Measurements from ENCODE around the gene FCER1G. TPM values are rescaled to one million over a fixed set of nuclear protein-coding genes. Genes with fewer than 3 reads are reported as not detected.
A peak's percentile ranks its signal among the peaks of the same experiment; 100 is the strongest.

Gene FCER1G
- total RNA-seq, 1 experiment from 2014 or later = 1.0 TPM

DNA sequence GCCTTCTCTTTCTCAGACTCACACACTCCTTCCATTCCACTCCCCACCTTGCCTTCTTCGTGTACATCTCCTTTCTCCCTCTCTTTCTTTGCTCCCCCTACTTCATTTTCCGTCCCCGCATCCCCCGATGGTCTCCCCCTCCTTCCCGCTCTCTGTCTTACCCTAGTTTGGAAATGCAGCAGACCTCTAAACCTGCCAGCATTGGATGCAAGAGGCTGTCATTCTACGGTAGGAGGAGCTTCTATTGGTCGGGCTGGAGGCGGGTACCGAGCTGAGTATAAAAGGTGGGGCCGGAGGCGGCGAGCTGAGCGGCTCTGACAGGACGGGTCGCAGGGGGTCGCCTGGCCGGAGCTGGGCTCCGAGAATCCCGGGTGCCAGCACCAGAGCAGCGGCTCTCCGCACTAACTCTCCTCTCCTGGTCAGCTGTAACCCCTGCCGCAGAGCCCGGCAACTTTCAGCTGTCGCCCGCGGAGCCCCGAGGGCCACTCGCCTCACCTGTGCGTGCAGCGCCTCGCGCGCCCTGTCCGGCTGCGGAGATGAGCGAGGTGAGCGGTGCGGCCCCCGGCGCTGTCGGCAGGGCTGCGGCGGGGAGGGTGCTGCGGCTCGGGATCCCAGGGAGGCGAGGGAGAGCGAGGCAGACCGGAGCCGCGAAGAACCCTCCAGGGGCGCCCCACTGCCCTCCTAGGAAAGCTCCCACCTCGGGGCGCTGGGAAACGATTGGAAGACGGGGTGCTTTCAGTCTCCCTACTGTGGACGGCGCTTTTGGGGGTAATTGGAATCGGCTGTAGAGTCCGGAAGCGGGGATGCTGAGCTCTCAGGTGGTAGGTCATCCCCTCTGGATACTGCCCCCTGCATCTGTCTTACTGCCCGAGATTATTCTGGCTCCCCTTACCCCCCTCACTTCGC is 43.6 kb downstream of the FCER1G start, which contains the start of gene PCP4L1:
PCP4L1 (plus strand) TSS at position 307 of the 906 bp plus-strand sequence; CDS start at position 537, 230 bp downstream.
- Mint-ChIP-seq H3K27ac (ENCODE audit: low read depth, unreplicated experiment) (no peak within 1 kb of the TSS), H3K27me3 (ENCODE audit: insufficient read depth, unreplicated experiment) (peaks cover 50% of the 10 kb centered on the region), H3K9me3 (ENCODE audit: unreplicated experiment) (peaks cover 24% of the 10 kb centered on the region), H3K4me3 (ENCODE audit: unreplicated experiment) (peak within 1 kb of the TSS; percentile 50), H3K36me3 (ENCODE audit: insufficient read depth, unreplicated experiment) (no peaks in the 10 kb centered on the region), H3K4me1 (ENCODE audit: insufficient read depth, unreplicated experiment) (no peaks in the 10 kb centered on the region)
- ChIA-PET POLR2A (interaction anchor here (1.1 to 1.2 kb wide), 2 partner anchors 11 to 121 kb away, joined by 3 to 6 read pairs; no protein-coding TSS in a partner anchor), CTCF (interaction anchor here (0.6 to 6.2 kb wide), 8 partner anchors 10 to 57 kb away, joined by 3 to 46 read pairs (median 4); partner anchors contain the start of genes NDUFS2 and TOMM40L)
- intact Hi-C loops (cut with micrococcal nuclease) = no loop called here
- peak; percentile 56 for DNase-seq (ENCODE audit: unreplicated experiment)
- TF ChIP-seq, protein P1, sequence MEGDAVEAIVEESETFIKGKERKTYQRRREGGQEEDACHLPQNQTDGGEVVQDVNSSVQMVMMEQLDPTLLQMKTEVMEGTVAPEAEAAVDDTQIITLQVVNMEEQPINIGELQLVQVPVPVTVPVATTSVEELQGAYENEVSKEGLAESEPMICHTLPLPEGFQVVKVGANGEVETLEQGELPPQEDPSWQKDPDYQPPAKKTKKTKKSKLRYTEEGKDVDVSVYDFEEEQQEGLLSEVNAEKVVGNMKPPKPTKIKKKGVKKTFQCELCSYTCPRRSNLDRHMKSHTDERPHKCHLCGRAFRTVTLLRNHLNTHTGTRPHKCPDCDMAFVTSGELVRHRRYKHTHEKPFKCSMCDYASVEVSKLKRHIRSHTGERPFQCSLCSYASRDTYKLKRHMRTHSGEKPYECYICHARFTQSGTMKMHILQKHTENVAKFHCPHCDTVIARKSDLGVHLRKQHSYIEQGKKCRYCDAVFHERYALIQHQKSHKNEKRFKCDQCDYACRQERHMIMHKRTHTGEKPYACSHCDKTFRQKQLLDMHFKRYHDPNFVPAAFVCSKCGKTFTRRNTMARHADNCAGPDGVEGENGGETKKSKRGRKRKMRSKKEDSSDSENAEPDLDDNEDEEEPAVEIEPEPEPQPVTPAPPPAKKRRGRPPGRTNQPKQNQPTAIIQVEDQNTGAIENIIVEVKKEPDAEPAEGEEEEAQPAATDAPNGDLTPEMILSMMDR (IDR thresholded peaks at IDR 0.05; ENCODE audit: unreplicated experiment) = no peak
- BruUV-seq (replicated peaks) = no TSS peak

- TF ChIP-seq, protein P1 (IDR thresholded peaks at IDR 0.05; ENCODE audit: unreplicated experiment) = no peak
- peaks cover 24% of the 10 kb centered on the region for H3K9me3 Mint-ChIP-seq (ENCODE audit: unreplicated experiment)
- H3K27me3 Mint-ChIP-seq (ENCODE audit: insufficient read depth, unreplicated experiment) = peaks cover 50% of the 10 kb centered on the region
- no peaks in the 10 kb centered on the region for H3K36me3 Mint-ChIP-seq (ENCODE audit: insufficient read depth, unreplicated experiment)
- ChIA-PET POLR2A (interaction anchor here (1.1 to 1.2 kb wide), 2 partner anchors 10 to 120 kb away, joined by 3 to 6 read pairs; no protein-coding TSS in a partner anchor), CTCF (interaction anchor here (1.1 to 6.2 kb wide), 4 partner anchors 12 to 40 kb away, joined by 3 to 46 read pairs (median 13); partner anchors contain the start of gene TOMM40L)
- no peak for DNase-seq (ENCODE audit: unreplicated experiment)
- H3K27ac Mint-ChIP-seq (ENCODE audit: low read depth, unreplicated experiment) = no peak overlapping the region
- no peaks in the 10 kb centered on the region for H3K4me1 Mint-ChIP-seq (ENCODE audit: insufficient read depth, unreplicated experiment)
- intact Hi-C loops (cut with micrococcal nuclease) = no loop called here
- no TSS peak for BruUV-seq (replicated peaks)
- peak overlapping the region; percentile 50 for H3K4me3 Mint-ChIP-seq (ENCODE audit: unreplicated experiment)
Measured at GRCh38 chr1:161259345-161259702, 44.2 kb downstream of the FCER1G start.

DNA sequence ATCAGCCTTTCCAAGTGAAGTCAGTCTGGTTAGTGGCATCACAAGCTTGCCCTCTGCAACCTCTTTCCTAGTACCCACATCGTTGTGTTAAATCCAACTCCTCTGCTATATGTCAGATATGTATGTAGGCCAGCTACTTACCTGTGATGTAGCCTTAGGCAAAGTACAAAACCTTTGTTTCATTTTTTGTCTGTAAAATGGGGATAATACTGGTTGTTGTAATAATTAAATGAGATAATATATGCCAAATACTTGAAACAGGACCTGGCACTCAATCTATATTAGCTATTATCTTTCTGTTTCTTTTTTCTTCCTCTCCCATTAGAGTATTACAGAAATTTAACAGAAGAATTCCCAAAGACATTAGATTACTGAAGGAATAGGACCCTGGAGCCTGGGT is 44.7 kb downstream of the FCER1G start:
- peaks cover 50% of the 10 kb centered on the region for H3K27me3 Mint-ChIP-seq (ENCODE audit: insufficient read depth, unreplicated experiment)
- no peak overlapping the region for H3K27ac Mint-ChIP-seq (ENCODE audit: low read depth, unreplicated experiment)
- intact Hi-C loops (cut with micrococcal nuclease) = no loop called here
- H3K4me1 Mint-ChIP-seq (ENCODE audit: insufficient read depth, unreplicated experiment) = no peaks in the 10 kb centered on the region
- no peaks in the 10 kb centered on the region for H3K36me3 Mint-ChIP-seq (ENCODE audit: insufficient read depth, unreplicated experiment)
- POLR2A ChIA-PET = interaction anchor here (0.7 to 1.2 kb wide), 3 partner anchors 10 to 120 kb away, joined by 3 to 6 read pairs (median 3); no protein-coding TSS in a partner anchor
- BruUV-seq (replicated peaks) = no TSS peak
- CTCF ChIA-PET = interaction anchor here (0.6 to 6.2 kb wide), 4 partner anchors 31 to 67 kb away, joined by 3 to 46 read pairs (median 13); partner anchors contain the start of gene TOMM40L
- DNase-seq (ENCODE audit: unreplicated experiment) = no peak
- H3K9me3 Mint-ChIP-seq (ENCODE audit: unreplicated experiment) = peaks cover 24% of the 10 kb centered on the region
- H3K4me3 Mint-ChIP-seq (ENCODE audit: unreplicated experiment) = no peak overlapping the region
- TF ChIP-seq, protein P1 (IDR thresholded peaks at IDR 0.05; ENCODE audit: unreplicated experiment) = no peak

Measured in MCF 10A (cell line).